ENCODE measurements around the gene CFDP1.

- TF ChIP-seq, protein P1, sequence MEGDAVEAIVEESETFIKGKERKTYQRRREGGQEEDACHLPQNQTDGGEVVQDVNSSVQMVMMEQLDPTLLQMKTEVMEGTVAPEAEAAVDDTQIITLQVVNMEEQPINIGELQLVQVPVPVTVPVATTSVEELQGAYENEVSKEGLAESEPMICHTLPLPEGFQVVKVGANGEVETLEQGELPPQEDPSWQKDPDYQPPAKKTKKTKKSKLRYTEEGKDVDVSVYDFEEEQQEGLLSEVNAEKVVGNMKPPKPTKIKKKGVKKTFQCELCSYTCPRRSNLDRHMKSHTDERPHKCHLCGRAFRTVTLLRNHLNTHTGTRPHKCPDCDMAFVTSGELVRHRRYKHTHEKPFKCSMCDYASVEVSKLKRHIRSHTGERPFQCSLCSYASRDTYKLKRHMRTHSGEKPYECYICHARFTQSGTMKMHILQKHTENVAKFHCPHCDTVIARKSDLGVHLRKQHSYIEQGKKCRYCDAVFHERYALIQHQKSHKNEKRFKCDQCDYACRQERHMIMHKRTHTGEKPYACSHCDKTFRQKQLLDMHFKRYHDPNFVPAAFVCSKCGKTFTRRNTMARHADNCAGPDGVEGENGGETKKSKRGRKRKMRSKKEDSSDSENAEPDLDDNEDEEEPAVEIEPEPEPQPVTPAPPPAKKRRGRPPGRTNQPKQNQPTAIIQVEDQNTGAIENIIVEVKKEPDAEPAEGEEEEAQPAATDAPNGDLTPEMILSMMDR (IDR thresholded peaks at IDR 0.05): no peak
- TF ChIP-seq POLR2A (IDR thresholded peaks at IDR 0.05): no peak
These were observed 121.8 kb downstream of the CFDP1 start for GRCh38 chr16:75311383-75311938.

Measured in esophagus squamous epithelium (tissue), 4 donors.